Right hindlimb (tissue), 1 donor: ENCODE data around the gene NDFIP2.

Source experiments
- DNase-seq: peaks from one replicate; pipeline ENCODE4 v3.0.0-alpha.2; 2018

The NDFIP2 gene

GRCh38 chr13:79497064-79497463, 16.1 kb downstream of the NDFIP2 start:
- DNase-seq, result no peak

DNA sequence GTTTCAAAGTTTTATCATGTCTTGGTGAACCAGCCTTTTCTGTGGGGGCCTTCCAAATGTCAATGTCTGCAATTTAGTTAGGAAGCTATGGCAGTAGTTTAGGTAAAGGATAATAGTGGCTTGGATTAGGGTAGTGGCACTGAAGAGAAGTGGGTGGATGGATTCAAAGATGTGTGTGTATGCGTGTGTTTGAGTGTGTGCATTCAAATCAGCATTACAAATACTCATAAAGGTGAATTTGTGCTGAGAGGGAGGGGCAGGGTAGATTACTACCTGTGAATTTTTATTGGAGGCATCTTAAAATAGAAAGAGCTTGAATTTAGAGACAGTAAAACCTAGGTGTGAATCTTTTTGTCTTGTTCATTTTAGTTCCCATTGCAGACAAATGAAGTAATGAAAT, 16.9 kb downstream of the NDFIP2 start:
- no peak for DNase-seq

DNA sequence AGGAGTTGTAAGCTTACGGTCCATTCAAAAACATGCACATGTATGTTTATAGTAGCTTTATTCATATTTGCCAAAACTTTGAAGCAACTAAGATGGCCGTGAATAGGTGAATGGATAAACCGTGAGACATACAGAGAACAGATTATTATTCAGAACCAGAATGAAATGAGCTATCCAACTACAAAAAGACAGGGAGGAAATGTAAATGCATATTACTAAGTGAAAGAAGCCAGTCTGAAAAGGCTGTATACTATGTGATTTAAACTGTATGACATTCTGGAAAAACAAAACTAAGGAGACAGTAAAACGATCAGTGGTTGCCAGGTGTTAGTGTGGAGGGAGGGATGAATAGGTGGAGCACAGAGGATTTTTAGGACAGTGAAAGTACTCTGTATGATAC, 19.9 kb downstream of the NDFIP2 start:
- no peak for DNase-seq

GRCh38 chr13:79501538-79502232, 20.7 kb downstream of the NDFIP2 start:
- no peak for DNase-seq

DNA sequence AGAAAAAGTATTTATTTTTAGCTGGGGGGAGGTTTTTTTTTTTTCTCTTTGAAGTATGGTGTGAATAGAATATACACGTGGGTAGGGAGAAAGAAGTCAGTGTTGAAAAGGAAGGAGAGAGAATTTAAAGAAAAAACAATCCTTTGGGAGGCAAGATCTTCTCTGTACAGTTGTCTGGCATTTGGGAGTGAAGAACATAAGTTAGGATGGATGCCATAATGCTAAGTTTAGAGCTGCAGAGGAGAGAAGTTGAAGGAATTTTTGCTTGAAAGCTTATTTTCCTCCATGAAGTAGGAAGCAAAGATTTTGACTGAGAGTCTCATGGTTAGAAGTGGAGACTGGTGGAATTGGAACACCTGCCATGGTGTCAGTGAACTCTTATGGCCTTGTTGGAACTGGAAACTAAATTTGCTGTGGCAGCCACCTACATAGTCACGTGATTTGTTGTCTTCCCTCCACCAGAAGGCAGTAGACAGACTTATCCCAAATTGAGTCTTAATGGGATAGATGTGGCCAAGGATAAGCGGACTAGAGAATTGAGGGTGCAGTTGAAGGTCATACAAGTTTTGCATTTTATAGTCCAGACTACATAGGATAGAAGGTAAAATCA, 22.0 kb downstream of the NDFIP2 start:
- no peak for DNase-seq

DNA sequence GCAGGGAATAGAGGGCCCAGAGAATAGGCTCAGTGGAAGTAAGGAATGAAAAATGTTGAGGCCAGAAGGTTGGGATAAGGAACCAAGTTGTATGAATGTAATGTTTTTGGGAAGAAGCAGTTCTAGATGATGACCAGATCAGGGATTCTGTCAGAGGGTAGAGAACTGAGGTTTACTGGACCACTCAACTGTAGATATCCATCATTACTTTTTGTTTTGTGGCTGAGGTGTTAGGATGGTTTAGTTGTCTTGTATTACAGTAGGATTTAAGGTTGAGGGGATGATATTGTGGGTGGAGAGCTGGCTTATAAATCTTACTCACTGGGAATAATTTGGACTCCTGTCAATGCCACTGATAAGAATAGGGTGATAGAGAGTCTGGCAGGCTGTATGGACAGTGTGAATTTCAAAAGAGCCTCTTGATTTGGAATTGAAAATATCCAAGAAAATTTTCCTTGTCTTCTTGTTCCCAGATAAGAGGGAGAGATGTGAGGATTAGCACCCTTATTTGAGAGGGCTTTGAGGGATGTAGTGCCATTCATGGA, 22.6 kb downstream of the NDFIP2 start:
- no peak for DNase-seq

- no peak for DNase-seq
These were observed 27.4 kb downstream of the NDFIP2 start for GRCh38 chr13:79508224-79508961.

GRCh38 chr13:79511611-79512010, 30.7 kb downstream of the NDFIP2 start:
- no peak for DNase-seq

- no peak for DNase-seq
These were observed 32.0 kb downstream of the NDFIP2 start for GRCh38 chr13:79512950-79513349.

GRCh38 chr13:79516595-79516994, 35.6 kb downstream of the NDFIP2 start:
- DNase-seq, result no peak

DNA sequence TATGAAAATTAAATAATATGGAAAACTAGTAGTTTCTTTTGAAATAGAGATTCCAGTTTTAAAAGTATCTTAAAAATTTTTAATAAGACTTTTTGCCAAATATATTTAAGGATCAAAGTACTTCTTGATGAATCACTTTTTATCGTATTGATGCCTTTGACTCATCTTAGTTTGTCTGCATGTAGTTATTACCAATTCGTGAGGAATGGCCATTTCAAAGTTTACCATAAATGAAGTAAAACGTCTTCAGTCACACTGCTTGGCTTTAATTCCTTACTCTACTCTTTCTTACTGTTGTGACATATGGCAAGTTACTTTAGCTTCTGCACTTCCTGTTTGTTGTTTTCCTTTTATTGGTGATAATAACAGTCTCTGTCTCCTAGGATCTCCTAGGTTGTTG, 38.3 kb downstream of the NDFIP2 start:
- no peak for DNase-seq

DNA sequence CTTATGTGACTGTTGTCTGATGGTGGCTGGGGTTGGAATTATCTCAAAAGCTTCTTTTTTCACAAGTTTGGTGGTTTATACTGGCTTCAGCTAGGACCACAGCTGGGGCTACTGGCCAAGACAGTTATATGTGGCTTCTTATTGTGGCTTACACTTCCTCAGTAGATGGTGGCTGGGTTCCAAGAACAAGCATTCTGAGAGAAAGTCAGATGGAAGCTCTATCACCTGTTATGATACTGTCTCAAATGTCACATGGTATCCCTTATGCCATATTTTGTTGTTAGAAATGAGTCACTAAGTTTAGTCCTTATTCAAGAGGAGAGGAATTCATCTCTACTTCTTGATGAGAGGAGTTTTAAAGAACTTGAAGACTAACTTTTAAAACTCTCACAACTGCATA, 41.6 kb downstream of the NDFIP2 start:
- DNase-seq, result no peak

GRCh38 chr13:79525064-79525857, 44.3 kb downstream of the NDFIP2 start:
- DNase-seq, result no peak

- DNase-seq, result no peak
These were observed 46.7 kb downstream of the NDFIP2 start for GRCh38 chr13:79527698-79528097.

GRCh38 chr13:79528356-79528755, 47.4 kb downstream of the NDFIP2 start:
- no peak for DNase-seq

DNA sequence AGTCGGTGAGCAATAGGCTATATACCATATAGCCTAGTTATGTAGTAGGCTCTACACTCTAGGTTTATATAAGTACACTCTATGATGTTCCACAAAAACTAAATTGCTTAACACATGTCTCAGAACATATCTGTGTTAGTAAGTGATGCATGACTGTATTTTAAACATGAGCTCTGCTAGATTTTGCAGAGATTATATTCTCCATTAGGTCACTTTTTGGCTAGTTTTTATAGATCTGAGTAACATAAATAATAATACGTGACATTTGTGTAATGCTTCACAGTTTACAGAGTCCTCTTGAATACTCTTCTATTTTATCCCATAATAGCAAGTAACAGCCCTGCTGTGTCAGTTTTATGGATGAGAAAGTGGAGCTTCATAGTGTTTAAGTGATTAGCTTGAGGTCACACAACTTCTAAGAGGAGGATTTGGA, 47.8 kb downstream of the NDFIP2 start:
- DNase-seq, result no peak

- no peak for DNase-seq
These were observed 48.9 kb downstream of the NDFIP2 start for GRCh38 chr13:79529817-79530216.

GRCh38 chr13:79530270-79530669, 49.3 kb downstream of the NDFIP2 start:
- no peak for DNase-seq

DNA sequence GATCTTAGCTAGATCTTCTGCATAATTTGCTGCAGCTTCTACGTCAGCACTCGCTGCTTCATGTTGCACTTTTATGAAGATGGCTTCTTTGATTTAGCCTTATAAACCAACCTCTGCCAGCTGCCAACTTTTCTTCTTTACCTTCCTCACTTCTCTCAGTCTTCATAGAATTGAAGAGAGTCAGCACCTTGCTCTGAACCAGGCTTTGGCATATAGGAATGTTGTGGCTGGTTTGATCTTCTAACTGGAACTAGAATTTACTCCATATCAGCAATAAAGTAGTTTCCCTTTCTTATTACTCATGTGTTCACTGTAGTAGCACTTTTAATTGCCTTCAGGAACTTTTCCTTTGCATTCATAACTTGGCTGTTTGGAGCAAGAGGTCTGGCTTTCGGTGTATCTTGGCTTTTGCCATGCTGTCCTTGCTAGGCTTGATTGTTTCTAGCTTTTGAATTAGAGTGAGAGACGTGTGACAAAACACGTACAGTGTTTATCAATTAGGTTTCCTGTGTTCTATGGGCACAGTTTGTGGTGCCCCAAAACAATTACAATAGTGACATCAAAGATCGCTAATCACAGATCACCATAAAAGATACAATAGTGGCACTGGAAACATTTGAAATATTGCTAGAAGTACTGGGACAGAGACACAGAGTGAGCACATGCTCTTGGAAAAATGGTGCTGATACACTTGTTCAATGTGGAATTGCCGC, 50.7 kb downstream of the NDFIP2 start:
- DNase-seq, result no peak

DNA sequence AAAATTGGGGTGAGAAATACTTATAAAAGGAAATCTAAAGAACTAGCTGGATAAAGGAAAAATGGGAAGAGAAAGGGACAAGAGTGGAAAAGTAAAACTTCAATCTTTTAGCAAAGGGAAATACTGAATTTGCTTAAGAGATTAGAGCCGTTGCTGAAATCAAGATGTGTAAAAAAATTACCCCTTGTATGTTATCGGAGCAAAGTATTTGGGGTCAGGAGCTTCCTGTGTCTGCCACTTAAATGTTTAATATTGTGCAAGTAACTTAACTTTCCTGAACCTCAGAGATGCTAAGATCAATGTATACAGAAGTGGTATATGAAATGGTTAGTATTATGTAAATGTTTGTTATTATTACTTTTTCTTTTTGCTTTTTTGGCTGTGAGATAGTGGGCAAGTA, 51.6 kb downstream of the NDFIP2 start:
- no peak for DNase-seq

- DNase-seq, result no peak
These were observed 52.9 kb downstream of the NDFIP2 start for GRCh38 chr13:79533781-79534400.

- DNase-seq, result no peak
These were observed 53.6 kb downstream of the NDFIP2 start for GRCh38 chr13:79534596-79534995.
